Breast epithelium (tissue), 3 donors: Measurements from ENCODE around the gene CCDC186.

Experiments
- CTCF ChIP-seq, 3 donors: fragments of 450-650 bp; IDR thresholded peaks; one replicate each; pipeline ENCODE4 v1.5.1; 2016 to 2017; ENCODE audit warnings: antibody characterized with exemption in 3 of 3, mild to moderate bottlenecking in 3 of 3, moderate library complexity in 3 of 3
- POLR2A ChIP-seq: fragments of 450-650 bp; IDR thresholded peaks from one replicate; pipeline ENCODE4 v1.6.1; 2016; ENCODE audit warnings: antibody characterized with exemption, mild to moderate bottlenecking, moderate library complexity
- POLR2AphosphoS5 ChIP-seq, 3 donors: sonication (generic); formaldehyde crosslinking; IDR thresholded peaks; one replicate each; pipeline ENCODE4 v1.6.1; 2017; ENCODE audit warnings: antibody characterized with exemption in 3 of 3

GRCh38 chr10:114206902-114207301 lies 32.9 kb upstream of the CCDC186 start:
- TF ChIP-seq CTCF (IDR thresholded peaks at IDR 0.05) (no peak), POLR2A (no peak), POLR2AphosphoS5 (IDR thresholded peaks at IDR 0.05) (no peak)
